ENCODE results near the gene PSORS1C2.
"Not testable (repeated sequence)": the region's sequence is repeated elsewhere in the genome, so short reads cannot be mapped to it uniquely, and the experiment has no call there.

PSORS1C2 gene

DNA sequence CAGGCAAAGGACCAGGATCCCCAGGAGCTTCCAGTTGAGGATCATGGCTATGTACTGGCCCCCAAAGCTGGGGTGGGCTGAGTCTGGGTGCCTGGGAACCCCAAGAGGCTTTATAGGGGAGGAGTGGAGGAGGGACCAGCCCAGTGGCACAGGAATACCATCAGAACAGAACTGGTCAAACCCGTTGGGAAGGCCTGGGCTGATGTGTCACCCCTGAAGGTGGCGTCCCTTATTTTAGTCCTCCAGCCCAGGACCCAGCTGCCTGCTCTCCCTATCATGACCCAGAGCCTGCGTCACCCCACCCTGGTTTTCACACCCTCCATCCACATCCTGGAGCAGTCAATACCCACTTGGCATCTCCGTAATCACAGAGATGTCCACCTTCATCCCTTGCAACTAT is at the start of gene PSORS1C2:
TSS of gene PSORS1C2 (minus strand) at position 85 of the 400 bp plus-strand sequence. CDS start at position 45, 40 bp downstream.
- no peak for DNase-seq (ENCODE audit: extremely low read depth in 1 of 2, low read depth in 1 of 2)

DNA sequence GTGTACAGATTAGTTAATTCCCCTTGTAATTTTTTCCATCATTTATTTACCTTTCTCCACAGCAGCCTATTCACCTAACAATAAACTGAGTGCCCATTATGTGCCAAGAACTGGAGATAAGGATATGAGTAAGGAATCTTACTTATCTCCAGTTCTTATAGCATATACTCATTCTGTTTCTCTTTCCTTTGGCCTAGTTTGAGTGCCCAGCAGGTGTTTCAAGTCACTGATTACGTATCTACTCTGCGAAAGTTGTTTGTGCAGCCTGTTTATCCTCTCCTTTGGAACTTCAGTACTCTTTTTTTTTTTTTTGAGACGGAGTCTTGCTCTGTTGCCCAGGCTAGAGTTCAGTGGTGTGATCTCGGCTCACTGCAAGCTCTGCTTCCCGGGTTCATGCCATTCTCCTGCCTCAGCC is 48.9 kb upstream of the PSORS1C2 start:
- no peak for DNase-seq (ENCODE audit: extremely low read depth in 1 of 2, low read depth in 1 of 2)

DNA sequence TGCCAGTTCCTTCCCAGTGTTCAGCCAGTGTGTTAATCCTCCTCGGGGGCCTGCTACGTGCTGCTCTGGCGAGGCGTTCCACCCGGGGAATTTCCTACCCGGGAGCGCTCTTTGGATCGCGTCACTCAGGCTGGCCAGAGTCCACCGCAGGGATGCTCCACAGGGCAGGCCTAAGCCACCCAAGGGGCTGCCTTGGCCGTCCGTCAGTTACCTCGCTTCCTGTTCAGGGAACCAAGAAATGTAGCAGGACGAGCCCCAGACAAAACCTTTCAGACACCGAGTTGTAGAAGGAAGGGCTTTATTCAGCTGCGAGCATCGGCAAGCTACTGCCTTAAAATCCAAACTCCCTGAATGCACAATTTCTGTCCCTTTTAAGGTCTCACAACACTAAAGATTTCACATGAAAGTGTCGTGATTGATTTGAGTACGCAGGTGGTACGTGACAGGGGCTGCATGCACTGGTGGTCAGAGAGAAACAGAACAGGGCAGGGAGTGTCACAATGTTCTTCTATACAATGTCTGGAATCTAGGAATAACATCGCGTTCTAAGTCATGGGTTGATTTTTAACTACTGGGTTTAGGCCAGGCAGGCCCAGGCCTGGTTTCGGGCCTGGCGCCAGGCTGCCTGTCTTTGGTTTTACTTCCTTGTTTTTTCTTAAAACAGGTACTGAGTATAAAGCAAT is 47.3 kb upstream of the PSORS1C2 start:
- no peak for DNase-seq (ENCODE audit: extremely low read depth in 1 of 2, low read depth in 1 of 2)

DNA sequence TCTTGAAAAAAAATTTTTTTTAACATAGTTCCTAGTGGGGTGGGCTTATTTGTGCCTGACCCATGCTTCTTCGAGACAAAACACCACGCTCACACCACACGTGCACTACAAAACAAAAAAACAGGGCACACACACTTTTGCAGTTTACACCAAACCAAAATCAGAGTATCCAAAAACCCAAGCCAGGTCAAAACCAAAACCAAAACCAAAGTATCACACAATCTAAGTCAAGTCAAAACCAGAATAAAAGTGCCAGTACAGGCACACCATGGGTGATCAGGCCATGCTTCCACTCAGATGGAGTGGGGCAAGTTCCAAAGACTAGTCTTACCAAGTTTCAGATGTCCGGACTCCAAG is 46.8 kb upstream of the PSORS1C2 start:
- DNase-seq (ENCODE audit: extremely low read depth in 1 of 2, low read depth in 1 of 2) = not testable (repeated sequence)

DNA sequence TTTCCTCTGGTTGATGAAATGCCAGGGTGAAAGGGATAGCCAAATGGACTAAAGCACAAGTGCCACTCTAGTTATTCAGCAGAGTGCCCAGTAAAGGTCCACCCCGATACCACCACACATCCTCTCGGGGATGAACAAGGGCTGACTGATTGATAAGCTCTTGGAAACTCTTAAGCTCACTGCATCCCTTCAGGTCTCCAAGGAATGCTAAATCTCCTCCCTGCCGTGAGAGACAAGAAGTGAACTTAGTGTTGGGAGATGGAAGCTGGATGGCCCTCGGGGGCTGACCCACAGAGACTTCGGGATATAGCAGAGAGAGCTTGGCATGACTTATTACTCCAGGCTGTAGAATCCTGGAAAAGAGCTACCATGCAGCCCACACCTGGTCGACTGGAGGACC is 45.0 kb upstream of the PSORS1C2 start:
- DNase-seq (ENCODE audit: extremely low read depth in 1 of 2, low read depth in 1 of 2) = not testable (repeated sequence)

DNA sequence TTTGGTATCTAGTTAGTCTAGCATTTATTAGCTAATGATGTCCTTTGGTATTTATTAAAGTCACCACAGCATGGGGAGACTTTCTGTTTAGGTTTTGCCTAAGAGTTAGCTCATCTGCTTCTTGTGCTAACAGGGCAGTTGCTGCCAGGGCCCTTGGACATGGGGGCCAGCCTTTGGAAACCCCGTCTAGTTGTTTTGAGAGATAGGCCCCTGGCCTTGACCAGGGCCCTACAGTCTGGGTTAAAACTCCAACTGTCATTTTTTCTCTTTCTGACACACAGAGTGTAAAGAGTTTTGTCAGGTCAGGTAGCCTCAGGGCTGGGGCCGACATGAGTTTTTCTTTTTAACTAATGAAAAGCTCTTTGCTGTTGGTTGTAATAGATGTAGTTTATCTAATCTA is 44.4 kb upstream of the PSORS1C2 start:
- not testable (repeated sequence) for DNase-seq (ENCODE audit: extremely low read depth in 1 of 2, low read depth in 1 of 2)

DNA sequence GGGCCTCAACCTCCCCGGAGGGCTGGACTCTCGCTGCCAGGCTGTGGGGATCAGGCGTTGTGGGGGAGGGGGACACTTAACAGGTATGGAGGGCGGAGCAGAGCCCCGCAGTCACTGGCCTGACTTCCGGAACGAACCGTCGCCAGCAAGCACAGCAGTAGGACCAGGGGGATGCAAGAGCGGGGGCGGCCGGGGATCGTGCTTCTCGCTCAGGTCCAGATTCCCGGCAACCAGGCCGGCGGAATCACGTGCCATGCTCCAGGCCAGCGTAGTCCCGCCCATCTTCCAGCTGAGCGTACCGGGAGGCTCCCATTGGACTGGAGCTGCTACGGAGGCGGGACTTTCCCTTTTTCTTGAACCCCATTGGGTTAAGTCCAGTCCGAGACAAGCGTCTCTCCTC is 41.6 kb upstream of the PSORS1C2 start:
- no peak for DNase-seq (ENCODE audit: extremely low read depth in 1 of 2, low read depth in 1 of 2)

DNA sequence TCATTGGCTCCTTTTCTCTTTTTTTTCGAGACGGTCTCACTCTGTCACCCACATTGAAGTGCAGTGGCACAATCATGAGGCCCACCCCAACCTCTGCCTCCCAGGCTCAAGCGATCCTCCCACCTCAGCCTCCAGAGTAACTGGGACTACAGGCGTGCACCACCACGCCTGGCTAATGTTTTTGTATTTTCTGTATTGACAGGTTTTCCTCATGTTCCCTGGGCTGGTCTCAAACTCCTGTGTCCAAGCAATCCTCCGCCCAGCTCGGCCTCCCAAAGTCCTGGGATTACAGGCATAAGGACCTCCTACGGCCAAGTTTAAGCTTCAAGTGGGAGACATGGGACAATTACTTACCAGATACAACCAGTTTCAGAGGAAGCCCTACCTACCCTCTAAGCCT is 41.0 kb upstream of the PSORS1C2 start:
- no peak for DNase-seq (ENCODE audit: extremely low read depth in 1 of 2, low read depth in 1 of 2)

DNA sequence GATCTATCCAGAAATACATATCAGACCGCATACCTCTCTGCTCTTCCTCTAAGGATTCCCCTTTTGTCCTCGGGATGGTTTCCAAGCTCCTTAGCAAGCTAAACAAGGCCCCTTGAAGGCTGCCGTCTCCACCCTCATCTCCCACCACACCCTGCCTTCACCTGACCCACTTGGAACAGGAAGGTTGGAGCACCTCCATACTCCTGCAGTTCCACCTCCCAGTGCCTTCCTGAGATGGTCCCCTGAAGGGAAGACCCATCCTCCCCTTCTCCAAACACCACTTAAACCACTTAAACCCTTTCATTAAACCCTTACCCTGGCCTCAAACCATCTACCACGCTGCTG is 40.1 kb upstream of the PSORS1C2 start:
- DNase-seq (ENCODE audit: extremely low read depth in 1 of 2, low read depth in 1 of 2) = no peak

DNA sequence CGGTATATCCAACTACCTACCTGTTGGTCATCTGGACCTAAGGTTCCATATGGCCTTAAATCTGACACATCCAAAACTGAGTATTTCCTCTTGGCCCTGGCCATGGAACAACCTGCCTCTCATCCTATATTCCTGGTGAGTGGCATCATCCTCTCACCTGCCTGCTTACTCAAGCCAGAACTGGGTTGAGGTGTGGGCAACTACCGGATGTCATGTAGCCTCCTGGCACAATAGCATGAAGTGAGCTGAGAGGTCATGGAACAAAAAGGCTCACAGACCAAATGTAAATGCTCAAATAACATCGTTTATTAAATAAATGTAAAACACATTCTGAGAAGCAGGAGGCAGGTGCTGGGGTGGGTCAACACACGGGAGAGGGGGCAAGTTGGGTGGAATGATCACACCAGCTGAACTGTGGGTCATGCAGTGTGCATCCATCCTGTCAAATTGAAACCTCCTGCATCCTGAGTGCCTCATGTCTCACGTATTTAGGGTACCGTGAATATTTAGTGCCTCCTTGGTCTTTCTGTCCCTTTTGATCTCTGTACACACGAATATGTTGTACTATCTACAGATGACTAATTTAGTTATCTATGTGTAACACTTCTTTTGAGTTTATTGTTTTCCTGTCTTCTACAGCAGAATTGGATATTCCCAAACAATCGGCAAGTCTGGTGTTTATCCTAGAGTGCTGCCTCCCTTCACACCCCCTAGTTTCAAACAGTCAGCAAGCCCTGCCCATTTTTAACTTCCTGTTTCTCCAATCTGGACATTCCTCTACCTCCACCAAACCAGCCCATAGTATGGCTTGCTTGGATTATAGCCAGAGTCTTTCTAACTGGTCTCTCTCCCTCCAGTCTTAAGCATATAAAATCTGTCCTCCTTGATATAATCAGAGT is 39.5 kb upstream of the PSORS1C2 start:
- no peak for DNase-seq (ENCODE audit: extremely low read depth in 1 of 2, low read depth in 1 of 2)

DNA sequence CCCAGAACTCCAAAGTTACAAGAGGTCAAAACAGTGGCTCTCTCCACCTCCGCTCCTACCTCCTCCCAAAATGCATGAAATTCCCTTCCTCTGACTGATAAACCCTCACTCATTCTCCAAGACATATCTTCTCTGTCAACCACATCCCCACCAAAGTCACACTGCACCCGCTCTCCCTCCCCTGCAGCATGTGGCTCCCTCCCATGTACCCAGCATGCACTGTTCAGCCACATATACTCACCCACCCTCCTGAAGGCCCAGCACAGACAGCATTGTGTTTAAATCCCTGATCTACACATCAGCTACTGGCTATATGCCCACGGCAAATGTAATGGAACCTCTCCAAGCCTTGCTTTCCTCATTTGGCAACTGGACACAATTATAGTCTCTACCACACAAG is 37.1 kb upstream of the PSORS1C2 start:
- no peak for DNase-seq (ENCODE audit: extremely low read depth in 1 of 2, low read depth in 1 of 2)

DNA sequence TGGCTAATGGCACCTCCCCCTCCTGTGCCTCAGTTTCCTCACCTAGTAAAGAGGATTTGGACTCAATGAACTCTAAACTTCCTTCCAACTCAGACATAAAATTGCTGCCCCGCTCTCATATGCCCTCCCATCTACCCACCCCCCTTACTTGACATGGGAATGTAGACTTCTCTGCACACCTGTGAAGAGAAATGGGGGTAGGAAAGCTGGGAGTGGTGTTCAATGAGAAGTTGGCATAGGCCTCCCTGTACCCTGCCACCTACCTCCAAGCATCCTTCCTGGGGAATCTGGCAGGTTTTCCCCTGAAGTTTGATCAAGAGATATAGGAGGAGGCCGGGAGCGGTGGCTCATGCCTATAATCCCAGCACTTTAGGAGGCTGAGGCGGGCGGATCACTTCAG is 35.5 kb upstream of the PSORS1C2 start:
- DNase-seq (ENCODE audit: extremely low read depth in 1 of 2, low read depth in 1 of 2) = no peak

DNA sequence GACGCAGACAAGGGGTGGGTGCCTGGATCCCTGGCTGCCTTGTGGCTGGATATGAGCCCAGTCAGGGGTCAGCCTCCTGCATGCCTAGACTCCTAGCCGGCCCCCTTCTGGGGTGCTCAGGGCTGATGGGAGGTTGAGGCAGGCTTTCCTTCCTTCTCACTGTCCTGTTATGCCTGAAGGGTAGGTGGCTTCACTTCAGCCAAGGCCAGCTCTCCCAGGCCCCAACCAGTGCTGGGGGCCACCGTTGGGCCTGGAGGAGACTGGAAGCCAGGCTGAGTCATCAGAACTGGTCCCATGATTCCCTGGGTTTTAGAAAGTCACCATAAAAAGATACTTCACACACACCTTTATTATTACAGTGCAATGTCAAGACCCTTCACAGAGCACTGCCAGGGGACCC is 34.5 kb upstream of the PSORS1C2 start:
- DNase-seq (ENCODE audit: extremely low read depth in 1 of 2, low read depth in 1 of 2) = no peak

DNA sequence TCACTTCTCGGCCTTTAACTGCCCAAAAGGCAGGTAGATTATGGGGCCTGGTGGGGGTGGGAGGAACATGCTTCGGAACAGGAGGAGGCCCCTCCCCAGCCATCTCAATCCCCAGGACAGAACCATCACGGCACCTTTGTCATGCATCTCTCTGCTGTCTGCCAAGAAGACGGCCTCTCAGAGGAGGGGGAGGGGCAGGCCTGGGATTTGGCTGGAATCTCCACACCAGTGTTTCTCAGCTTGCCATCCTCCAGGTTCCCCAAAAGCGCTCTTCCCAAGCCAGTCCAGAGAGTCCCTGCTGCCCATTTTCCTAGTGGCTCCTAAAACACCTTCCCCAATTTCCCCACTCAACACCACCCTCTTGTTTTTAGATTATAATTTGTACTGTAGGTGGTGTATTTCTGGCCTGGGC is 34.1 kb upstream of the PSORS1C2 start:
- DNase-seq (ENCODE audit: extremely low read depth in 1 of 2, low read depth in 1 of 2) = no peak

DNA sequence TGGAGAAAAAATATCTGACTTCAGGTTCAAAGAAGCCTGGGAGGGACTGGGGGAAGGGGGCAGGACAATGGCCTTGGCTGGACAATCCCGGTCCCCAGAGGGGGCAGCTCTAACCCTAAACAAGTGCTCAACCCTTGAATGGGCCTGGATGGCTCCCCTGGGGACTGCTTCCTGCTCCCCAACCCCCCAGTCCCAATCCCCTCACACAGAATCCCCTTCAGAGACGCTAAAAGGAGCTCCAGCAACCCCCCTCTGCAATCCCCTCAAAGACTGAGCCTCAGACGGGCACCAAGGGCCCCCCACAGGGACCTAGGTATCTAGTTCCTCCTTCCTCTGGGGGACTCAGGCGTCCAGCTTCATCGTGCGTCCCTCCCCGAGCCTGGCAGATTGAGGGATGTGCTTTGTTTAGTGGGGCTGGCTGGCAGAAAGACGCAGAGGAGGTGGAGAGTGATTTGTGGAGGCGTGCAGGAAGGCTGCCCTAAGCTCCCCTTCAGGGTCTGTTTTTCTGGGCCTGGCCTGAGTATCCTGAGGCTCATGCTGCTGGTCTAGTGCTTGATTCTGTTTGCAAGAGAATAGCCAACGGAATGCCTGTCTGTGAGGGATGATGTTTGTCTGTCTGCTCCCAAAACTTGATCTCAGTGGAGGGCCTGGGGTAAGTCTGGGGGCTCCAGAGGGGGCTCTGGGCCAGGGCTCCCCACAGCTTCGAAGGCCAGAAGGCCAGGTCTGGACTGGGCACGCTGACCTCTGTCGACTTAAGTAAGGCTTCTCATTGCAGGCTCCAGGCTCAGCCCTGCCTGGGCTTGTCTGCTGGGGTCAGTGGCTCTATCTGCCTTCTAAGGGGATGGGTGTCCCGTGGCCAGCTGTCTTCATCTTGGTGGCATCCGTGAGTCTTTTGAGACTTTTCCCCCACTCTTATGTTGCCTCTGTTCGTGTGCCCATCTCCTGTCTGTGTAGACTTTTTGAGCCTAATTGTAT is 33.4 kb upstream of the PSORS1C2 start:
- no peak for DNase-seq (ENCODE audit: extremely low read depth in 1 of 2, low read depth in 1 of 2)

DNA sequence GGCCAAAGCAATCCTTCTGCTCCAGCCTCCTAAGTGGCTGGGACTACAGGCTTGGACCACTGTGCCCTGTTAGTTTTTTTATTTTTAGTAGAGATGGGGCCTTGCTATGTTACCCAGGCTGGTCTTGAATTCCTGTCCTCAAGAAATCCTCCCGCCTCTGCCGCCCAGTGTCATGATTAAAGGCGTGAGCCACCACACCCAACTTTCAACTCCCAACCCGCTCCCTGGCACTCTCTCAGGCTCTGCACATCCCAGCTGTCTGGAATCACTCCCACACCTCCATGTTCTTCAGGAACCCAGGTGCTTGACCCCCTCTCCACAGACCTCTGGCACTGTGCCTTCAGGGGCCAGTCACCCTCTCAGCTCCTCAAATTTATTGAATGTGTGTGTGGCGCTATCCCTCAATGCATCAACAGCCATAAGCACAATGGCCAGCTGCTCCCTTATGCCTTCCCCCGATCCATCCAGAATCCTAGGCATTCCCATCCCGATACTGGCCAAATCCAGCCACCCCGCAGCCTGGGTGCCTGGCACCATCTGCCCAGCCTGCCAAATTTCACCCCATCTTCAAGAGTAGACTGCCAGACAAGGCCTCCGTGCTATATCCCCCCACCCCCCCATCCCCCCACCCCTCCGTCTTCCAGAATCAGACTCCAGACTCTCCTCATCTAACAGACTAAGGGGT is 32.3 kb upstream of the PSORS1C2 start:
- no peak for DNase-seq (ENCODE audit: extremely low read depth in 1 of 2, low read depth in 1 of 2)

DNA sequence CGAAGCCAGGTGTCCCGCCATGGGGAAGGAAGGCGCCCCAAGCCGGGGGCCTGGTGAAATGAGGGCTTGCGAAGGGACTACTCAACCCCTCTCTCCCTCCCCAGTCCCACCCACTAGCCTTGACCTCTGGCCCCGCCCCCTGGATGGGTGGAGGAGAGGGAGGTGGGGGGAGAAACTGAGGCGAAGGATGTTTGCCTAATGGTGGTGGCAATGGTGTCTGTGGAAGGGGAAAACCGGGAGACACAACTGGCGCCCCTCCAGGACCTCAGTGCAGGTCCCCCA is 31.7 kb upstream of the PSORS1C2 start, which contains the start of gene POU5F1:
TSS of gene POU5F1 (minus strand) at position 83 of the 282 bp plus-strand sequence. CDS start at position 21, 62 bp downstream.
- DNase-seq (ENCODE audit: extremely low read depth in 1 of 2, low read depth in 1 of 2) = no peak

DNA sequence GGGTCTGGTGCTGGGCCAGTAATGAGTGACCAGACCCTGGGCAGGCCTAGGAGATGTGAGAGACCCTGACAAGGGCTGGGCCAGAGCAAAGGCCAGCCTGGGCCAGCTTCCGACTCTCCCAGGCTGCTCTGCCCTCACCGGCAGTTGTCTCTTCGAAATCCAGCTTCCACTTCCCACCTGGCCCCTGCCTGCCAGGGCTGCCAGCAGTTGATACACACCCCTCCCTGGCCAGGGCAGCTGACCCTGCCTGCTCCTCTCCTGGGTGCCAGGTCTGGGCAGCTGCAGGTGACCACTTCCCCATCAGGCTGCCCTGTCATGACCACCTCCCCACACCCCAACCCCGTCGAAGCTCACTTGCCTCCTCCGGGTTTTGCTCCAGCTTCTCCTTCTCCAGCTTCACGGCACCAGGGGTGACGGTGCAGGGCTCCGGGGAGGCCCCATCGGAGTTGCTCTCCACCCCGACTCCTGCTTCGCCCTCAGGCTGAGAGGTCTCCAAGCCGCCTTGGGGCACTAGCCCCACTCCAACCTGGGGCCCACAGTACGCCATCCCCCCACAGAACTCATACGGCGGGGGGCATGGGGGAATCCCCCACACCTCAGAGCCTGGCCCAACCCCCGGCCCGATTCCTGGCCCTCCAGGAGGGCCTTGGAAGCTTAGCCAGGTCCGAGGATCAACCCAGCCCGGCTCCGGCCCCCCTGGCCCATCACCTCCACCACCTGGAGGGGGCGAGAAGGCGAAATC is 31.2 kb upstream of the PSORS1C2 start:
- DNase-seq (ENCODE audit: extremely low read depth in 1 of 2, low read depth in 1 of 2) = not testable (repeated sequence)

DNA sequence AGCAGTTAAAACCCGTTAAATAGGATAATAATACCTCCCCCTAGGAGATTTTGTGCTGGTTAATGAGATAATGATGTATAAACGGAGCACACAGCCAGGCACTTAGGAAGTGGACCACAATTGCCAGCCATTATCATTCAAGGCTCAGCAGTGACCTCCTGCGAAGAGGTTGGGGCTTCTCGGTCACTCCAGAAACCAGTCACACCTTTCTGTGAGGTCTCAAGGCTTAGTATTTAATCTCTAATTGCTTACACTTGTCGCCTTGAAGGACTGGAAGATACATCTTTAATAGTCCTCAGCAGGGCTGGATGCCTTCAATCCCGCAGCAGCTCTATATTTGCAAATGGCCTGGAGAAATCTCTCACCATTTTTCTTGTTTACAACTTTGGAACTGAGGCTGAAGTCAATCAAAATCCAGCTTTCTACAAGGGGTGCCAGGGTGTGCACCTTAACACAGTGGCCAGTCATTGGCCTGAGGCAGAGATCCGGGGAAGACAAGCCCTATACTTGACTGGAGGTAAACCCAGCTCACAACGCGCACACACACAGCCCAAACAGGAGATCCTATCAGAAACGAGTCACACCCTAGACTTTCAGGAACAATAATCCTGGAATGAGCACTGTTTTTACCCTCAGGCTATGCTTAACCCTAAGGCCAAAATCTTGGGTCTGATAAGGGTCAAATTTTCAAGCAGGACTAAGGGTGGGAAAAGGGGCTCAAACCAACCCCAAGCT is 30.4 kb upstream of the PSORS1C2 start:
- no peak for DNase-seq (ENCODE audit: extremely low read depth in 1 of 2, low read depth in 1 of 2)

Measured in stimulated activated CD8-positive, alpha-beta memory T cell treated with anti-CD3 and anti-CD28 coated beads, Interleukin-7, amount 100 ng/mL, for 48 hours (primary cell).